DMS53 (cell line): ENCODE results near the gene PCSK2.
"Not testable (repeated sequence)": the region's sequence is repeated elsewhere in the genome, so short reads cannot be mapped to it uniquely, and the experiment has no call there.

Experiments
- DNase-seq: peaks from one replicate; lab custom pipeline; 2025; lab: John Stamatoyannopoulos, UW

The PCSK2 gene

GRCh38 chr20:17226410-17227218, at the start of gene PCSK2:
PCSK2 (plus strand) TSS chr20:17227040; CDS start chr20:17227306, 266 bp downstream.
- DNase-seq = peak; percentile 92

GRCh38 chr20:17177341-17177740, 49.5 kb upstream of the PCSK2 start:
- no peak for DNase-seq

GRCh38 chr20:17179840-17180239, 47.0 kb upstream of the PCSK2 start:
- no peak for DNase-seq

GRCh38 chr20:17189976-17190695, 36.7 kb upstream of the PCSK2 start:
- DNase-seq = no peak

- no peak for DNase-seq
Observed at GRCh38 chr20:17197041-17197440, 29.8 kb upstream of the PCSK2 start.

- DNase-seq = no peak
Observed at GRCh38 chr20:17202030-17202429, 24.8 kb upstream of the PCSK2 start.

GRCh38 chr20:17202673-17203072, 24.2 kb upstream of the PCSK2 start:
- no peak for DNase-seq

- peak; percentile 26 for DNase-seq
Observed at GRCh38 chr20:17205084-17205813, 21.6 kb upstream of the PCSK2 start.

GRCh38 chr20:17210387-17210786, 16.5 kb upstream of the PCSK2 start:
- no peak for DNase-seq

GRCh38 chr20:17210983-17211382, 15.9 kb upstream of the PCSK2 start:
- DNase-seq = peak; percentile 16

GRCh38 chr20:17215167-17215566, 11.7 kb upstream of the PCSK2 start:
- no peak for DNase-seq

GRCh38 chr20:17219856-17220255, 7.0 kb upstream of the PCSK2 start:
- DNase-seq = not testable (repeated sequence)

GRCh38 chr20:17223553-17223952, 3.3 kb upstream of the PCSK2 start:
- DNase-seq = peak; percentile 3

GRCh38 chr20:17225851-17226409, 910 bp upstream of the PCSK2 start:
- peak; percentile 76 for DNase-seq

- peak; percentile 65 for DNase-seq
Observed at GRCh38 chr20:17227219-17227575, 357 bp downstream of the PCSK2 start.

- peak; percentile 40 for DNase-seq
Observed at GRCh38 chr20:17227669-17228623, 1.1 kb downstream of the PCSK2 start.

GRCh38 chr20:17228624-17229061, 1.8 kb downstream of the PCSK2 start:
- peak; percentile 41 for DNase-seq

GRCh38 chr20:17229256-17229655, 2.4 kb downstream of the PCSK2 start:
- DNase-seq = no peak

GRCh38 chr20:17233626-17234025, 6.8 kb downstream of the PCSK2 start:
- no peak for DNase-seq

GRCh38 chr20:17236766-17237165, 9.9 kb downstream of the PCSK2 start:
- DNase-seq = no peak

- DNase-seq = no peak
Observed at GRCh38 chr20:17248224-17248623, 21.4 kb downstream of the PCSK2 start.
